Type B pancreatic cell (in vitro differentiated cells): ENCODE measurements around the gene PARVG. TPM values are rescaled to one million over a fixed set of nuclear protein-coding genes. Genes with fewer than 3 reads are reported as not detected.

ENCODE experiments used
- DNase-seq: peaks from one replicate; pipeline ENCODE4 v3.0.0; 2021; ENCODE audit warnings: mixed read lengths; ENCODE audit not compliant: unreplicated experiment; ENCODE audit errors: extremely low spot score
- H3K27ac Mint-ChIP-seq: 2 replicates; pipeline ENCODE4 v1.8.0; 2021; ENCODE audit warnings: mild to moderate bottlenecking, mixed read lengths
- H3K27me3 Mint-ChIP-seq: 2 replicates; pipeline ENCODE4 v1.8.0; 2021; ENCODE audit warnings: mixed read lengths
- H3K36me3 Mint-ChIP-seq: 2 replicates; pipeline ENCODE4 v1.8.0; 2021; ENCODE audit warnings: mixed read lengths
- H3K4me1 Mint-ChIP-seq: one replicate; pipeline ENCODE4 v1.8.0; 2021; ENCODE audit warnings: mixed read lengths; ENCODE audit not compliant: unreplicated experiment
- H3K4me3 Mint-ChIP-seq: 2 replicates; pipeline ENCODE4 v1.8.0; 2021; ENCODE audit warnings: mild to moderate bottlenecking, mixed read lengths
- H3K9me3 Mint-ChIP-seq: 2 replicates; pipeline ENCODE4 v1.8.0; 2021; ENCODE audit warnings: mixed read lengths
- CTCF ChIP-seq: fragments of 200-600 bp; sonication (generic); conservative IDR thresholded peaks from 2 replicates; pipeline ENCODE4 v1.5.0; 2021; ENCODE audit warnings: antibody characterized with exemption, mild to moderate bottlenecking
- total RNA-seq: library from RNA; stranded (reverse); gene quantifications from 2 replicates; pipeline ENCODE4 v1.2.1, GENCODE V29; 2021; ENCODE audit warnings: low replicate concordance

Gene PARVG
- total RNA-seq, 1 donor from 2014 or later, result 0.19 TPM

- no peak for DNase-seq
- H3K36me3 Mint-ChIP-seq, result no peaks in the 10 kb centered on the region
- H3K27me3 Mint-ChIP-seq, result no peaks in the 10 kb centered on the region
- H3K4me3 Mint-ChIP-seq, result no peak overlapping the region
- TF ChIP-seq CTCF, result no peak
- H3K9me3 Mint-ChIP-seq, result no peaks in the 10 kb centered on the region
- peaks cover 4% of the 10 kb centered on the region for H3K4me1 Mint-ChIP-seq
- H3K27ac Mint-ChIP-seq, result no peak overlapping the region
These were observed 15.3 kb upstream of the PARVG start for GRCh38 chr22:44165286-44165874.

GRCh38 chr22:44166498-44167276 lies 14.0 kb upstream of the PARVG start:
- TF ChIP-seq CTCF, result no peak
- Mint-ChIP-seq H3K27ac (no peak overlapping the region), H3K27me3 (no peaks in the 10 kb centered on the region), H3K4me3 (no peak overlapping the region), H3K9me3 (no peaks in the 10 kb centered on the region), H3K4me1 (peaks cover 4% of the 10 kb centered on the region), H3K36me3 (no peaks in the 10 kb centered on the region)
- no peak for DNase-seq

- no peak overlapping the region for H3K4me3 Mint-ChIP-seq
- no peaks in the 10 kb centered on the region for H3K9me3 Mint-ChIP-seq
- no peak for DNase-seq
- peaks cover 8% of the 10 kb centered on the region for H3K4me1 Mint-ChIP-seq
- H3K27ac Mint-ChIP-seq, result no peak overlapping the region
- TF ChIP-seq CTCF, result no peak
- no peaks in the 10 kb centered on the region for H3K27me3 Mint-ChIP-seq
- no peaks in the 10 kb centered on the region for H3K36me3 Mint-ChIP-seq
These were observed 13.2 kb upstream of the PARVG start for GRCh38 chr22:44167501-44167900.

GRCh38 chr22:44168206-44168605 lies 12.5 kb upstream of the PARVG start:
- H3K27ac Mint-ChIP-seq, result no peak overlapping the region
- DNase-seq, result no peak
- peaks cover 10% of the 10 kb centered on the region for H3K4me1 Mint-ChIP-seq
- H3K4me3 Mint-ChIP-seq, result no peak overlapping the region
- no peaks in the 10 kb centered on the region for H3K9me3 Mint-ChIP-seq
- no peaks in the 10 kb centered on the region for H3K27me3 Mint-ChIP-seq
- no peak for TF ChIP-seq CTCF
- H3K36me3 Mint-ChIP-seq, result no peaks in the 10 kb centered on the region

GRCh38 chr22:44170470-44170869 lies 10.3 kb upstream of the PARVG start:
- no peaks in the 10 kb centered on the region for H3K36me3 Mint-ChIP-seq
- DNase-seq, result no peak
- peaks cover 10% of the 10 kb centered on the region for H3K4me1 Mint-ChIP-seq
- no peak overlapping the region for H3K27ac Mint-ChIP-seq
- no peaks in the 10 kb centered on the region for H3K9me3 Mint-ChIP-seq
- TF ChIP-seq CTCF, result no peak
- H3K4me3 Mint-ChIP-seq, result no peak overlapping the region
- H3K27me3 Mint-ChIP-seq, result no peaks in the 10 kb centered on the region
